Measurements from ENCODE around the gene TSPAN1.
A peak's percentile ranks its signal among the peaks of the same experiment; 100 is the strongest.

Gene TSPAN1

GRCh38 chr1:46166521-46167462 lies 8.1 kb upstream of the TSPAN1 start:
- peak in 1 of 2 experiments; percentile 29 for DNase-seq

GRCh38 chr1:46168477-46168876 lies 6.4 kb upstream of the TSPAN1 start:
- DNase-seq = no peak

GRCh38 chr1:46169811-46170454 lies 5.0 kb upstream of the TSPAN1 start:
- no peak for DNase-seq

DNA sequence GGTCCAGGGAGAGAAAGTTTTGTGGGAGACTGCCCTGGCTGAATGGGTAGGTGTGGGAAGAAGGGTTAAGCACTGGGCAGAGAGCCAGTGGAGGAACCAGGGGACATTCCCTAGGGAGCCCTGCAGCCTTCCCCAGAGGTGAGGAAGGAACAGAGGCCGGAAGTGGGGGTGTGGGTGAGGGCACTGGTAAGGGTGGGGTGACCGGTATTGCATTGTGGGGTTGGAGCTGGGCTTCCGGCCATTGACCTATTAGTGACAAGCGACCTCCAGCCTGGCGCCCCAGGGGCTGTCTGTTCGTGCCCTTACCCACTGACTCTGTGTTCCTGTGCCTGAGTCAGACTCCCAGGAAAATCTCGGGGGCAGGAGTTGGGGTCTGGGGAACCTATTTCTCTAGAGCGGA lies 3.5 kb upstream of the TSPAN1 start:
- DNase-seq = no peak

GRCh38 chr1:46171871-46172270 lies 3.0 kb upstream of the TSPAN1 start:
- DNase-seq = no peak

- no peak for DNase-seq
Observed at GRCh38 chr1:46172321-46172720, 2.6 kb upstream of the TSPAN1 start.

- no peak for DNase-seq
Observed at GRCh38 chr1:46173361-46173856, 1.5 kb upstream of the TSPAN1 start.

GRCh38 chr1:46175243-46175642 lies 356 bp downstream of the TSPAN1 start:
- no peak for DNase-seq

GRCh38 chr1:46176211-46176865 lies 1.5 kb downstream of the TSPAN1 start, which contains the start of gene P3R3URF:
TSS of gene P3R3URF (minus strand) at chr1:46176488. CDS start at chr1:46176471, 17 bp downstream.
- no peak for DNase-seq

GRCh38 chr1:46179138-46180081 lies 4.5 kb downstream of the TSPAN1 start:
- peak; percentile 57 for DNase-seq

DNA sequence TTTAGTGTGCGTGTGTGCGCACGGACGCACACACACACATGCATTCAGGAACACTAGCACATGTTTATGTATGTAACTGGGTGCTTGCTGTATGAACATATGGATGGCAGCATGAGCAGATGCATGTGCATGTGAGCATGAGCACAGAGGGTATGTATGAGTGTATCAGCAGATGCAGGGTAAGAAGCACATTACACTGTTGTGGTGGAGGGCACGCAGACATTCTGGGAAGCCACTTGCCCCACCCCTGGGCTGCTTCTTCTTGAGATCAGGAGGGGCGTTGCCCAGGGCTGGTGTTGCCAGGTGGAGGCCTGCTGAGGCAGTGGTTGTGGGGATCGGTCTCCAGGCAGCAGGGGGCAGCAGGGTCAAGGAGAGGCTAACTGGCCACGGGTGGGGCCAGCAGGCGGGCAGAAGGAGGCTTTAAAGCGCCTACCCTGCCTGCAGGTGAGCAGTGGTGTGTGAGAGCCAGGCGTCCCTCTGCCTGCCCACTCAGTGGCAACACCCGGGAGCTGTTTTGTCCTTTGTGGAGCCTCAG lies 5.3 kb downstream of the TSPAN1 start:
- DNase-seq = no peak

- DNase-seq = no peak
Observed at GRCh38 chr1:46181343-46182260, 6.7 kb downstream of the TSPAN1 start.

DNA sequence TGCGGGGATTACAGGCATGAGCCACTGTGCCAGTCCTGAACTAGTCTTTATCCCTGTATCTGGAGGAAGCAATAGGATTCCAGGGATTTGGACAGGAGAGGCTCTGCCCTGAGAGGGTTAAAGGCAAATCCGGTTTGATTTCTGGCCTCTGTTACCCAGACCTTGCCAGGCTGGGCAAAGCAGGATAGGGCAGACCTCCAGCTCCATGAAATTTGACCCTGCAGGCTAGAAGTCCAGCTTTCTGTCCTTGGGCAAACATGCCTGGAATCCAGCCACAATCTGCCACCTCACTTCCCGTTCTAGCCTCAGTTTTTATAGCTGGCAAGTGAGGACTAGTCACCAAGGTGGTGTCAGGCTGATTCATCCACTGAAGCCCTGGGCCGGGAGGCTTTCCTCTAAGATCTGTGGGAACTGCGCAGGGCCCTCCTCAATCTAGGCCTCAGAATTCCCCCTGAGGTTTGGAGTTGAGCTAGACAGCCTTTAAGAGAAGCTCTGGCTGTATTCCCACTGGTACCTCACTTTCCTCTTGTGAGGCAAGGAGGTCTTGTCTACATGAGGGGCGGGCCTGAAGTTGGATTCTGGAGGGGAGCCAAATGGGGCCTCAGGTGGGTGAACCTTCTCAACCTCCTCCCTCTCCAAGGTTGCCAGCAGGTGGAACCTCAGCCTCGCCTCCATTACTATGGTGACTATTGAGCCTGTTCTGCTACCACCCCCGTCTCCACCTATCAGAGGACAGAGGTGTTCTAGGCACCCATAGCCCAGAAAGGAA lies 8.4 kb downstream of the TSPAN1 start:
- DNase-seq = no peak

DNA sequence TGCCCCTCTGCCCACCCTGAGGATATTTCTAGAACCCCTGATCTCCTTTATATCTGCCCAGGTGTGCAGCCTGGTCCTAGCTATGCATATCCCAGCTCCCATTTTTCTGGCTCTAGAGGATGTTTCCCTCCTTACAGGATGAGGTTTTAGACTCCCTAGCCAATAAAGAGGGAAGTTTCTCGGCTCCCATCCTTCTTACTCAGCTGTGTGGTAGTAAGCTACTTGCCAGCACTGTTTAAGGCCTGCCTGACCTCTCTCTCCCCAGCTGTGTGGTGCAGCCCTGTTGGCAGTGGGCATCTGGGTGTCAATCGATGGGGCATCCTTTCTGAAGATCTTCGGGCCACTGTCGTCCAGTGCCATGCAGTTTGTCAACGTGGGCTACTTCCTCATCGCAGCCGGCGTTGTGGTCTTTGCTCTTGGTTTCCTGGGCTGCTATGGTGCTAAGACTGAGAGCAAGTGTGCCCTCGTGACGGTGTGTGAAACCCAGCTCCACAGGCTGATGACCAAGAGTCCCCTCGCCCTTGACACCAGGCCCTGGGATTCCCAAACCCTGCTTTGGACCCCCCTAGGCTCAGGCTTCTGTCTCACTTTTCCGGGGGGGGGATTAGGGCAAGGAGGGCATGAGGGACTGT lies 9.2 kb downstream of the TSPAN1 start:
- DNase-seq = no peak

DNA sequence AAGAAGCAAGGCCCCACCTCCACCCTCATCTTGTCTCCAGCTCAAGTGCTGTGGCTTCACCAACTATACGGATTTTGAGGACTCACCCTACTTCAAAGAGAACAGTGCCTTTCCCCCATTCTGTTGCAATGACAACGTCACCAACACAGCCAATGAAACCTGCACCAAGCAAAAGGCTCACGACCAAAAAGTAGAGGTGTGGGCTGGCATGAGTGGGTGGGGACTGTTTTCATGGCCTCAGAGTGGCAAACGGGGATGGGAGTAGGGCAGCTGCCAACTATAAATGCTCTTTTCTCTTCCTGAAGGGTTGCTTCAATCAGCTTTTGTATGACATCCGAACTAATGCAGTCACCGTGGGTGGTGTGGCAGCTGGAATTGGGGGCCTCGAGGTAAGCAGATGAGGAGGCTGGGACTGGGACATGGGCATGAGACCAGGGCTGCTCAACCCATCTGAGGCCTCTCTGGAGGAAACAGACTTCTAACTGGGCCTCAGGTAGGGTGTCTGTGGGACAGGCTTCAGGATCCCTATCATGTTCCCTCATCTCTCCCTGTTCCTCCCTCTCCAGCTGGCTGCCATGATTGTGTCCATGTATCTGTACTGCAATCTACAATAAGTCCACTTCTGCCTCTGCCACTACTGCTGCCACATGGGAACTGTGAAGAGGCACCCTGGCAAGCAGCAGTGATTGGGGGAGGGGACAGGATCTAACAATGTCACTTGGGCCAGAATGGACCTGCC lies 10.2 kb downstream of the TSPAN1 start:
- DNase-seq = peak; percentile 36 to 49

DNA sequence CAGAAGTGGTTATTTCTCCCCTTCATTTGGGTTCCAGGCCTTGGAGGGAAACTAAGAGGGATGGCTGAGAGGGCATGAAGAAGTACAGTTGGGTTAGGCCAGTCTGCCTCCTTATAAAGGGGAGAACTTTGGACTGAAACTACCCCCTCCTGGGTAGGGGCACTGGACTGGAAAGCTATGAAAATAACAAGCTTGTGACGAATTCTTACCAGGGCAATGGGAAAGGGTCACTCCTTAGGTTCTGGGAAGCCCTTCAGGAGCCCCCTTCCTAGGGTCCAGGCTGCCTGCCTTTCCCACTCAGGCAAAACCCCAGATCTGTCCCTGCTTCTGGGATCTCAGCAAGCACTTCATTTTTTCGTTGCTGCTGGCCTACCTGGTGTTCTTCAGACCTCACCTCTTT lies 11.2 kb downstream of the TSPAN1 start:
- no peak for DNase-seq

GRCh38 chr1:46187106-46187869 lies 12.4 kb downstream of the TSPAN1 start:
- no peak for DNase-seq
